ENCODE data around the gene KAZN. TPM values are rescaled to one million over a fixed set of nuclear protein-coding genes. Genes with fewer than 3 reads are reported as not detected.
"Not testable (repeated sequence)": the region's sequence is repeated elsewhere in the genome, so short reads cannot be mapped to it uniquely, and the experiment has no call there.

Gene KAZN
- total RNA-seq, 4 donors from 2014 or later: 0.77 to 12.3 (median 4.9) TPM

GRCh38 chr1:15035236-15035635 lies 436.8 kb downstream of the KAZN start:
- DNase-seq: no peak
- intact Hi-C loops (cut with DNase I; ENCODE audit: low total_unique reads): no loop called here

GRCh38 chr1:15036101-15036500 lies 437.6 kb downstream of the KAZN start:
- Histone ChIP-seq H3K4me1 (no peaks in the 10 kb centered on the region), H3K36me3 (no peaks in the 10 kb centered on the region), H3K27me3 (no peaks in the 10 kb centered on the region), H3K9me3 (no peaks in the 10 kb centered on the region), H3K27ac (no peak overlapping the region), H3K4me3 (no peak overlapping the region)
- TF ChIP-seq, protein P1, sequence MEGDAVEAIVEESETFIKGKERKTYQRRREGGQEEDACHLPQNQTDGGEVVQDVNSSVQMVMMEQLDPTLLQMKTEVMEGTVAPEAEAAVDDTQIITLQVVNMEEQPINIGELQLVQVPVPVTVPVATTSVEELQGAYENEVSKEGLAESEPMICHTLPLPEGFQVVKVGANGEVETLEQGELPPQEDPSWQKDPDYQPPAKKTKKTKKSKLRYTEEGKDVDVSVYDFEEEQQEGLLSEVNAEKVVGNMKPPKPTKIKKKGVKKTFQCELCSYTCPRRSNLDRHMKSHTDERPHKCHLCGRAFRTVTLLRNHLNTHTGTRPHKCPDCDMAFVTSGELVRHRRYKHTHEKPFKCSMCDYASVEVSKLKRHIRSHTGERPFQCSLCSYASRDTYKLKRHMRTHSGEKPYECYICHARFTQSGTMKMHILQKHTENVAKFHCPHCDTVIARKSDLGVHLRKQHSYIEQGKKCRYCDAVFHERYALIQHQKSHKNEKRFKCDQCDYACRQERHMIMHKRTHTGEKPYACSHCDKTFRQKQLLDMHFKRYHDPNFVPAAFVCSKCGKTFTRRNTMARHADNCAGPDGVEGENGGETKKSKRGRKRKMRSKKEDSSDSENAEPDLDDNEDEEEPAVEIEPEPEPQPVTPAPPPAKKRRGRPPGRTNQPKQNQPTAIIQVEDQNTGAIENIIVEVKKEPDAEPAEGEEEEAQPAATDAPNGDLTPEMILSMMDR (IDR thresholded peaks at IDR 0.05): no peak
- TF ChIP-seq POLR2A (IDR thresholded peaks at IDR 0.05): no peak
- intact Hi-C loops (cut with DNase I; ENCODE audit: low total_unique reads): no loop called here
- DNase-seq: no peak

More at GRCh38 chr1:15035236-15035635, 436.8 kb downstream of the KAZN start:
- H3K36me3 ChIP-seq: no peaks in the 10 kb centered on the region
- TF ChIP-seq POLR2A (IDR thresholded peaks at IDR 0.05): no peak
- no peaks in the 10 kb centered on the region for H3K27me3 ChIP-seq
- no peaks in the 10 kb centered on the region for H3K4me1 ChIP-seq
- no peak overlapping the region for H3K4me3 ChIP-seq
- H3K9me3 ChIP-seq: no peaks in the 10 kb centered on the region
- H3K27ac ChIP-seq: no peak overlapping the region

GRCh38 chr1:15038232-15039016 lies 439.9 kb downstream of the KAZN start:
- H3K27ac ChIP-seq: no peak overlapping the region
- TF ChIP-seq, protein P1 (IDR thresholded peaks at IDR 0.05): no peak
- no peak for TF ChIP-seq POLR2A (IDR thresholded peaks at IDR 0.05)
- no peaks in the 10 kb centered on the region for H3K27me3 ChIP-seq
- no peak for DNase-seq
- no peaks in the 10 kb centered on the region for H3K36me3 ChIP-seq
- H3K9me3 ChIP-seq: no peaks in the 10 kb centered on the region
- H3K4me1 ChIP-seq: no peaks in the 10 kb centered on the region
- intact Hi-C loops (cut with DNase I; ENCODE audit: low total_unique reads): no loop called here
- no peak overlapping the region for H3K4me3 ChIP-seq

GRCh38 chr1:15039017-15039648 lies 440.6 kb downstream of the KAZN start:
- no peaks in the 10 kb centered on the region for H3K9me3 ChIP-seq
- intact Hi-C loops (cut with DNase I; ENCODE audit: low total_unique reads): no loop called here

DNA sequence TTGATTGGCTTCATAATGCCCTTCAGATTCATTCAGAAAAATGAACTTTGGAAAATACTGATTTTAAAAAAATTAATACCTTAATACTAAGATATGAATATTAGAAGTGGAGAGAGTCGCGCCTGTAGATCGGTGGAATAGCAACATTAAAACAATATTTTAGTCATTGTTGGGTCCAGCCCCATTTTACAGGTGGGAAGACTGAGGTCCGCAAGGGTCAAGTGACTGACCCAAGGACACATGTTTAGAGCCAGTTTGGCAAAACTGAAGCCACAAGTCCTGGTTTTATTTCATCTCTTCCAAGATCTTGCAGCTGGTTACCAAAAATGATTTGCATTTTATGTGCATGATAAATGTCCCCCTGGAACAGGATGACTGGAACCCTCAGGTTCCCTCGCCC lies 441.4 kb downstream of the KAZN start:
- intact Hi-C loops (cut with DNase I; ENCODE audit: low total_unique reads): no loop called here
- no peak for TF ChIP-seq POLR2A (IDR thresholded peaks at IDR 0.05)
- TF ChIP-seq, protein P1 (IDR thresholded peaks at IDR 0.05): no peak
- H3K4me1 ChIP-seq: no peaks in the 10 kb centered on the region

More at GRCh38 chr1:15039017-15039648, 440.6 kb downstream of the KAZN start:
- no peaks in the 10 kb centered on the region for H3K36me3 ChIP-seq
- no peak overlapping the region for H3K4me3 ChIP-seq
- DNase-seq: no peak
- no peak overlapping the region for H3K27ac ChIP-seq
- no peaks in the 10 kb centered on the region for H3K27me3 ChIP-seq
- TF ChIP-seq, protein P1 (IDR thresholded peaks at IDR 0.05): no peak
- TF ChIP-seq POLR2A (IDR thresholded peaks at IDR 0.05): no peak
- no peaks in the 10 kb centered on the region for H3K4me1 ChIP-seq

GRCh38 chr1:15040685-15041084 lies 442.2 kb downstream of the KAZN start:
- H3K4me1 ChIP-seq; H3K4me3 ChIP-seq; intact Hi-C loops (cut with DNase I; ENCODE audit: low total_unique reads); H3K27ac ChIP-seq; H3K9me3 ChIP-seq; H3K27me3 ChIP-seq; DNase-seq; H3K36me3 ChIP-seq: not testable (repeated sequence)

More for the DNA sequence above, 441.4 kb downstream of the KAZN start:
- no peak for DNase-seq
- H3K9me3 ChIP-seq: no peaks in the 10 kb centered on the region
- no peaks in the 10 kb centered on the region for H3K36me3 ChIP-seq
- no peak overlapping the region for H3K4me3 ChIP-seq
- H3K27me3 ChIP-seq: no peaks in the 10 kb centered on the region
- H3K27ac ChIP-seq: no peak overlapping the region
